Erythroblast (primary cell): ENCODE data around the gene SS18L1.

Source experiments
- GATA1 ChIP-seq: IDR thresholded peaks from 2 replicates; pipeline ENCODE4 v1.6.1; 2011; ENCODE audit warnings: low read depth, mild to moderate bottlenecking, control low read depth, low read length, moderate library complexity
- POLR2A ChIP-seq: IDR thresholded peaks from 2 replicates; pipeline ENCODE4 v1.6.1; 2011; ENCODE audit warnings: mild to moderate bottlenecking, low read length

- TF ChIP-seq POLR2A = no peak
- no peak for TF ChIP-seq GATA1
These were observed 13.2 kb downstream of the SS18L1 start for GRCh38 chr20:62156592-62157386.
